Liver (tissue), 9 donors: ENCODE data around the gene ABLIM3. TPM values are rescaled to one million over a fixed set of nuclear protein-coding genes. Genes with fewer than 3 reads are reported as not detected.

Experiments
- DNase-seq: peaks from one replicate; pipeline ENCODE4 v3.0.0-alpha.2; 2017; ENCODE audit warnings: low spot score
- H3K27ac ChIP-seq, 2 donors: one replicate each; pipeline ENCODE4 v1.7.0; 2013; ENCODE audit warnings: inconsistent platforms in 2 of 2, low read length in 2 of 2, control low read depth in 1 of 2, low read depth in 1 of 2, mild to moderate bottlenecking in 1 of 2
- H3K27me3 ChIP-seq, 4 donors: one replicate each; pipeline versions ENCODE4 v1.6.1 to v1.7.0; 2013; ENCODE audit warnings: low read length in 3 of 4, inconsistent platforms in 1 of 4, mild to moderate bottlenecking in 1 of 4, moderate library complexity in 1 of 4; ENCODE audit not compliant: control insufficient read depth in 4 of 4, insufficient read depth in 4 of 4
- H3K36me3 ChIP-seq, 4 donors: one replicate each; pipeline versions ENCODE4 v1.6.1 to v1.7.0; 2013; ENCODE audit warnings: low read length in 3 of 4, mild to moderate bottlenecking in 3 of 4, low read depth in 1 of 4, moderate library complexity in 1 of 4; ENCODE audit not compliant: control insufficient read depth in 4 of 4, insufficient read depth in 3 of 4
- H3K4me1 ChIP-seq, 4 donors: one replicate each; pipeline versions ENCODE4 v1.6.1 to v1.7.0; 2013; ENCODE audit warnings: low read length in 3 of 4, mild to moderate bottlenecking in 3 of 4, moderate library complexity in 1 of 4; ENCODE audit not compliant: control insufficient read depth in 4 of 4, insufficient read depth in 4 of 4
- H3K4me3 ChIP-seq, 3 donors: one replicate each; pipeline versions ENCODE4 v1.6.1 to v1.7.0; 2013; ENCODE audit warnings: low read length in 3 of 3, control low read depth in 1 of 3, low read depth in 1 of 3, mild to moderate bottlenecking in 1 of 3
- H3K9ac ChIP-seq, 2 donors: one replicate each; pipeline ENCODE4 v1.7.0; 2013; ENCODE audit warnings: low read length in 2 of 2, mild to moderate bottlenecking in 2 of 2, moderate library complexity in 2 of 2, control low read depth in 1 of 2, low read depth in 1 of 2
- H3K9me3 ChIP-seq, 4 donors: one replicate each; pipeline versions ENCODE4 v1.6.1 to v1.7.0; 2013; ENCODE audit warnings: low read length in 3 of 4; ENCODE audit not compliant: control insufficient read depth in 4 of 4
- CTCF ChIP-seq: fragments of 150-350 bp; IDR thresholded peaks from 2 replicates; pipeline ENCODE4 v1.5.1; 2017; ENCODE audit warnings: improper control_type of control experiment, low read depth, low read length; ENCODE audit not compliant: missing input control
- EGR1 ChIP-seq, 2 donors: IDR thresholded peaks; 2 replicates each; pipeline ENCODE4 v1.6.1; 2016 to 2018; ENCODE audit warnings: antibody characterized with exemption in 2 of 2, low read depth in 2 of 2
- FOXA1 ChIP-seq: IDR thresholded peaks from 2 replicates; pipeline ENCODE4 v1.6.1; 2016; ENCODE audit warnings: antibody characterized with exemption
- FOXA2 ChIP-seq: IDR thresholded peaks from 2 replicates; pipeline ENCODE4 v1.6.1; 2016; ENCODE audit warnings: antibody characterized with exemption
- GABPA ChIP-seq, 2 donors: IDR thresholded peaks in 1 of 2; conservative IDR thresholded peaks in 1 of 2; 2 replicates each; pipeline ENCODE4 v1.6.1; 2016; ENCODE audit warnings: antibody characterized with exemption in 2 of 2, mild to moderate bottlenecking in 1 of 2, moderate library complexity in 1 of 2
- HNF4A ChIP-seq, 2 donors: conservative IDR thresholded peaks; 2 replicates each; pipeline ENCODE4 v1.6.1; 2016; ENCODE audit warnings: antibody characterized with exemption in 2 of 2, mild to moderate bottlenecking in 2 of 2
- HNF4G ChIP-seq: IDR thresholded peaks from 2 replicates; pipeline ENCODE4 v1.6.1; 2016; ENCODE audit warnings: antibody characterized with exemption
- JUND ChIP-seq, 2 donors: IDR thresholded peaks; 2 replicates each; pipeline ENCODE4 v1.6.1; 2016; ENCODE audit warnings: antibody characterized with exemption in 2 of 2
- MAX ChIP-seq: IDR thresholded peaks from 2 replicates; pipeline ENCODE4 v1.6.1; 2016; ENCODE audit warnings: antibody characterized with exemption
- NR2F2 ChIP-seq: IDR thresholded peaks from 2 replicates; pipeline ENCODE4 v1.6.1; 2016; ENCODE audit warnings: antibody characterized with exemption
- RAD21 ChIP-seq, 2 donors: IDR thresholded peaks; 2 replicates each; pipeline ENCODE4 v1.6.1; 2016; ENCODE audit warnings: antibody characterized with exemption in 2 of 2, mild to moderate bottlenecking in 2 of 2
- REST ChIP-seq: IDR thresholded peaks from 2 replicates; pipeline ENCODE4 v1.6.1; 2016; ENCODE audit warnings: antibody characterized with exemption, mild to moderate bottlenecking
- RXRA ChIP-seq, 2 donors: IDR thresholded peaks; 2 replicates each; pipeline ENCODE4 v1.6.1; 2017 to 2018; ENCODE audit warnings: antibody characterized with exemption in 2 of 2, mild to moderate bottlenecking in 1 of 2
- SP1 ChIP-seq: IDR thresholded peaks from 2 replicates; pipeline ENCODE4 v1.6.1; 2018; ENCODE audit warnings: antibody characterized with exemption, mild to moderate bottlenecking
- TAF1 ChIP-seq: conservative IDR thresholded peaks from 2 replicates; pipeline ENCODE4 v1.6.1; 2016; ENCODE audit warnings: antibody characterized with exemption, mild to moderate bottlenecking
- YY1 ChIP-seq: IDR thresholded peaks from 2 replicates; pipeline ENCODE4 v1.6.1; 2016; ENCODE audit warnings: antibody characterized with exemption, mild to moderate bottlenecking
- WGBS: extraction: QIAGEN DNeasy Blood & Tissue Kit; methylation state at CpG from one replicate; pipeline ENCODE4 v1.1.7; 2013; 5-methylcytosine and 5-hydroxymethylcytosine counted together
- polyA plus RNA-seq, 2 donors: library from polyadenylated mRNA; stranded (reverse) in 1 of 2; unstranded in 1 of 2; fragments of 200-250 nt in 1 of 2; fragments of >200 nt in 1 of 2; fragmentation: Nextera tagmentation in 1 of 2; extraction: Ambion mirVana in 1 of 2; gene quantifications; one replicate each; pipeline versions ENCODE4 v1.2.1 to v1.2.3, GENCODE V29; 2013 to 2015
- total RNA-seq, 2 donors: library from RNA; depleted of rRNA; stranded (reverse); fragments of >200 nt; gene quantifications; one replicate each; pipeline ENCODE4 v1.2.3, GENCODE V29; 2014
- TF ChIP-seq, protein P1 (sequence below): IDR thresholded peaks from 2 replicates; pipeline ENCODE4 v1.6.1; 2016; ENCODE audit warnings: antibody characterized with exemption
- TF ChIP-seq, protein P2 (sequence below): IDR thresholded peaks from 2 replicates; pipeline ENCODE4 v1.6.1; 2016; ENCODE audit warnings: antibody characterized with exemption
- donor health status: healthy.
- donor health status: healthy.
- donor health status: healthy.
- donor health status: healthy.
- donor health status: healthy.

The ABLIM3 gene
- total and polyA plus RNA-seq, 4 donors, result 6.8 to 131 (median 43.1) TPM

- WGBS, result 97% methylated on average over 3 of the region's 3 CpGs
- Histone ChIP-seq H3K27ac (no peak overlapping the region), H3K9me3 (no peaks in the 10 kb centered on the region), H3K27me3 (no peaks in the 10 kb centered on the region), H3K36me3 (peaks cover under 1 to 47% (median 31%) of the 10 kb centered on the region in 4 donors), H3K4me1 (peaks cover 0 to 1% (median 0%) of the 10 kb centered on the region in 4 donors), H3K9ac (no peak overlapping the region), H3K4me3 (no peak overlapping the region)
- no peak for TF ChIP-seq SP1
- TF ChIP-seq REST, result no peak
- no peak for TF ChIP-seq TAF1
- TF ChIP-seq HNF4G, result no peak
- TF ChIP-seq, protein P1, sequence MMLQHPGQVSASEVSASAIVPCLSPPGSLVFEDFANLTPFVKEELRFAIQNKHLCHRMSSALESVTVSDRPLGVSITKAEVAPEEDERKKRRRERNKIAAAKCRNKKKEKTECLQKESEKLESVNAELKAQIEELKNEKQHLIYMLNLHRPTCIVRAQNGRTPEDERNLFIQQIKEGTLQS, result no peak
- no peak for TF ChIP-seq EGR1 (IDR thresholded peaks at IDR 0.05; ENCODE audit: low read depth in 2 of 2)
- TF ChIP-seq JUND (IDR thresholded peaks at IDR 0.05), result no peak
- TF ChIP-seq FOXA1, result no peak
- TF ChIP-seq FOXA2, result no peak
- no peak for TF ChIP-seq YY1
- TF ChIP-seq NR2F2, result no peak
- no peak for TF ChIP-seq HNF4A (conservative IDR thresholded peaks at IDR 0.05)
- no peak for TF ChIP-seq CTCF
- TF ChIP-seq MAX, result no peak
- no peak for TF ChIP-seq RXRA (IDR thresholded peaks at IDR 0.05)
- TF ChIP-seq GABPA (IDR thresholded peaks at IDR 0.05 in 1 of 2, conservative IDR thresholded peaks at IDR 0.05 in 1 of 2), result no peak
- TF ChIP-seq, protein P2, sequence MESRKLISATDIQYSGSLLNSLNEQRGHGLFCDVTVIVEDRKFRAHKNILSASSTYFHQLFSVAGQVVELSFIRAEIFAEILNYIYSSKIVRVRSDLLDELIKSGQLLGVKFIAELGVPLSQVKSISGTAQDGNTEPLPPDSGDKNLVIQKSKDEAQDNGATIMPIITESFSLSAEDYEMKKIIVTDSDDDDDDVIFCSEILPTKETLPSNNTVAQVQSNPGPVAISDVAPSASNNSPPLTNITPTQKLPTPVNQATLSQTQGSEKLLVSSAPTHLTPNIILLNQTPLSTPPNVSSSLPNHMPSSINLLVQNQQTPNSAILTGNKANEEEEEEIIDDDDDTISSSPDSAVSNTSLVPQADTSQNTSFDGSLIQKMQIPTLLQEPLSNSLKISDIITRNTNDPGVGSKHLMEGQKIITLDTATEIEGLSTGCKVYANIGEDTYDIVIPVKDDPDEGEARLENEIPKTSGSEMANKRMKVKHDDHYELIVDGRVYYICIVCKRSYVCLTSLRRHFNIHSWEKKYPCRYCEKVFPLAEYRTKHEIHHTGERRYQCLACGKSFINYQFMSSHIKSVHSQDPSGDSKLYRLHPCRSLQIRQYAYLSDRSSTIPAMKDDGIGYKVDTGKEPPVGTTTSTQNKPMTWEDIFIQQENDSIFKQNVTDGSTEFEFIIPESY, result no peak
- TF ChIP-seq RAD21 (IDR thresholded peaks at IDR 0.05), result no peak
- DNase-seq, result no peak
Measured at GRCh38 chr5:149188383-149188782, 47.1 kb downstream of the ABLIM3 start.
